ENCODE data around the gene DYRK3.
"Not testable (repeated sequence)": the region's sequence is repeated elsewhere in the genome, so short reads cannot be mapped to it uniquely, and the experiment has no call there.

The DYRK3 gene

GRCh38 chr1:206635080-206635977 lies at the start of gene DYRK3:
TSS of gene DYRK3 (plus strand) at chr1:206635536. CDS start at chr1:206635704, 168 bp downstream.
- DNase-seq (ENCODE audit: low read depth), result peak; percentile 90

GRCh38 chr1:206586501-206587445 lies 48.6 kb upstream of the DYRK3 start:
- DNase-seq (ENCODE audit: low read depth), result no peak

GRCh38 chr1:206587904-206588303 lies 47.4 kb upstream of the DYRK3 start:
- no peak for DNase-seq (ENCODE audit: low read depth)

- DNase-seq (ENCODE audit: low read depth), result no peak
Measured at GRCh38 chr1:206588492-206588891, 46.8 kb upstream of the DYRK3 start.

GRCh38 chr1:206589206-206589605 lies 46.1 kb upstream of the DYRK3 start:
- DNase-seq (ENCODE audit: low read depth), result no peak

GRCh38 chr1:206590025-206590758 lies 45.1 kb upstream of the DYRK3 start:
- peak; percentile 66 for DNase-seq (ENCODE audit: low read depth)

GRCh38 chr1:206591226-206591625 lies 44.1 kb upstream of the DYRK3 start:
- no peak for DNase-seq (ENCODE audit: low read depth)

GRCh38 chr1:206591696-206592095 lies 43.6 kb upstream of the DYRK3 start:
- DNase-seq (ENCODE audit: low read depth), result no peak

- no peak for DNase-seq (ENCODE audit: low read depth)
Measured at GRCh38 chr1:206593351-206593925, 41.9 kb upstream of the DYRK3 start.

- DNase-seq (ENCODE audit: low read depth), result no peak
Measured at GRCh38 chr1:206595581-206596318, 39.6 kb upstream of the DYRK3 start.

- no peak for DNase-seq (ENCODE audit: low read depth)
Measured at GRCh38 chr1:206596319-206596666, 39.0 kb upstream of the DYRK3 start.

- no peak for DNase-seq (ENCODE audit: low read depth)
Measured at GRCh38 chr1:206600527-206600926, 34.8 kb upstream of the DYRK3 start.

GRCh38 chr1:206604861-206605260 lies 30.5 kb upstream of the DYRK3 start:
- no peak for DNase-seq (ENCODE audit: low read depth)

- no peak for DNase-seq (ENCODE audit: low read depth)
Measured at GRCh38 chr1:206606867-206607266, 28.5 kb upstream of the DYRK3 start.

- peak; percentile 37 for DNase-seq (ENCODE audit: low read depth)
Measured at GRCh38 chr1:206608108-206608698, 27.1 kb upstream of the DYRK3 start.

- no peak for DNase-seq (ENCODE audit: low read depth)
Measured at GRCh38 chr1:206609229-206609991, 25.9 kb upstream of the DYRK3 start.

- peak; percentile 91 for DNase-seq (ENCODE audit: low read depth)
Measured at GRCh38 chr1:206612129-206612876, 23.0 kb upstream of the DYRK3 start, which contains the start of gene EIF2D. TSS of gene EIF2D (minus strand) at chr1:206612465. CDS start at chr1:206612342, 123 bp downstream.

GRCh38 chr1:206626396-206626795 lies 8.9 kb upstream of the DYRK3 start:
- not testable (repeated sequence) for DNase-seq (ENCODE audit: low read depth)

- DNase-seq (ENCODE audit: low read depth), result no peak
Measured at GRCh38 chr1:206628916-206629315, 6.4 kb upstream of the DYRK3 start.

Measured in stimulated activated CD4-positive, alpha-beta T cell treated with anti-CD3 and anti-CD28 coated beads, Interleukin-2, amount 100 ng/mL, for 4 hours (primary cell).